DOHH2 (cell line): ENCODE measurements around the gene RTF2.
A peak's percentile ranks its signal among the peaks of the same experiment; 100 is the strongest.

Experiments used
- H3F3A ChIP-seq: fragments of 200-600 bp; sonication (generic), shearing (Covaris generic); 2 replicates; pipeline ENCODE4 v1.6.0; 2016; ENCODE audit warnings: antibody characterized with exemption, mild to moderate bottlenecking; ENCODE audit not compliant: control insufficient read depth, insufficient read depth
- H3K27ac ChIP-seq: fragments of 200-600 bp; sonication (generic); 2 replicates; pipeline ENCODE4 v1.5.1; 2014; ENCODE audit warnings: low read depth, mild to moderate bottlenecking, low read length, moderate library complexity
- H3K27me3 ChIP-seq: fragments of 200-600 bp; sonication (generic); 2 replicates; pipeline ENCODE4 v1.6.1; 2014; ENCODE audit warnings: mild to moderate bottlenecking, low read length, mixed read lengths; ENCODE audit not compliant: control insufficient read depth
- H3K36me3 ChIP-seq: fragments of 200-600 bp; sonication (generic); 2 replicates; pipeline ENCODE4 v1.6.1; 2014; ENCODE audit warnings: mild to moderate bottlenecking, low read length, moderate library complexity, mixed read lengths; ENCODE audit not compliant: control insufficient read depth
- H3K4me1 ChIP-seq: fragments of 200-600 bp; sonication (generic); 2 replicates; pipeline ENCODE4 v1.6.1; 2014; ENCODE audit warnings: mild to moderate bottlenecking, low read length, mixed read lengths; ENCODE audit not compliant: control insufficient read depth
- H3K4me2 ChIP-seq: fragments of 200-600 bp; sonication (generic); 2 replicates; pipeline ENCODE4 v1.6.0; 2014; ENCODE audit warnings: mild to moderate bottlenecking, low read length, moderate library complexity
- H3K4me3 ChIP-seq: fragments of 200-600 bp; sonication (generic); 2 replicates; pipeline ENCODE4 v1.5.1; 2014; ENCODE audit warnings: mild to moderate bottlenecking, low read length, mixed read lengths
- H3K79me2 ChIP-seq: fragments of 200-600 bp; sonication (generic); 2 replicates; pipeline ENCODE4 v1.6.1; 2014; ENCODE audit warnings: mild to moderate bottlenecking, low read length, mixed read lengths; ENCODE audit not compliant: control insufficient read depth
- H3K9me2 ChIP-seq: fragments of 200-600 bp; sonication (generic); replicated peaks from 2 replicates; pipeline ENCODE4 v1.6.1; 2014; ENCODE audit warnings: mild to moderate bottlenecking, low read length, mixed read lengths; ENCODE audit not compliant: control insufficient read depth
- H3K9me3 ChIP-seq: fragments of 200-600 bp; sonication (generic); 2 replicates; pipeline ENCODE4 v1.6.1; 2014; ENCODE audit warnings: antibody characterized with exemption, low read length, mixed read lengths; ENCODE audit not compliant: control insufficient read depth, insufficient read depth
- H4K20me1 ChIP-seq: fragments of 200-600 bp; sonication (generic); 2 replicates; pipeline ENCODE4 v1.6.0; 2014; ENCODE audit warnings: low read depth, mild to moderate bottlenecking, antibody characterized with exemption, low read length, moderate library complexity; ENCODE audit not compliant: control insufficient read depth, insufficient read depth
- CTCF ChIP-seq: fragments of 200-600 bp; sonication (generic); IDR thresholded peaks from one replicate; pipeline ENCODE4 v1.5.1; 2014; ENCODE audit warnings: antibody characterized with exemption, mild to moderate bottlenecking, low read depth, low read length; ENCODE audit not compliant: poor library complexity, severe bottlenecking
- EZH2phosphoT487 ChIP-seq: fragments of 200-600 bp; sonication (generic); IDR thresholded peaks from 2 replicates; pipeline ENCODE4 v1.6.1; 2017; ENCODE audit warnings: borderline replicate concordance, mild to moderate bottlenecking, antibody characterized with exemption, low read length, moderate library complexity, mixed read lengths

RTF2 gene

GRCh38 chr20:56468316-56469076, at the start of gene RTF2:
TSS of gene RTF2 (plus strand) at chr20:56468627. CDS start at chr20:56468698, 71 bp downstream.
- Histone ChIP-seq H3K4me3 (peak within 1 kb of the TSS; percentile 85), H3K4me1 (peaks cover 24% of the 10 kb centered on the region), H4K20me1 (peaks cover 5% of the 10 kb centered on the region; the same call in 1 of the 2 replicates), H3K27me3 (no peaks in the 10 kb centered on the region), H3K79me2 (peaks cover 34% of the 10 kb centered on the region), H3K36me3 (peaks cover 12% of the 10 kb centered on the region), H3K9me3 (no peaks in the 10 kb centered on the region), H3F3A (no peaks in the 10 kb centered on the region; the same call in 1 of the 2 replicates), H3K4me2 (peak within 1 kb of the TSS; percentile 98), H3K9me2 (no peaks in the 10 kb centered on the region), H3K27ac (no peak within 1 kb of the TSS)
- no peak for TF ChIP-seq EZH2phosphoT487

GRCh38 chr20:56420028-56420427, 48.4 kb upstream of the RTF2 start:
- Histone ChIP-seq H3K27me3 (no peaks in the 10 kb centered on the region), H3K4me1 (no peaks in the 10 kb centered on the region), H3K9me3 (no peaks in the 10 kb centered on the region), H3K27ac (no peak overlapping the region), H3K36me3 (no peaks in the 10 kb centered on the region), H3K4me3 (no peak overlapping the region), H4K20me1 (no peaks in the 10 kb centered on the region), H3K4me2 (no peak overlapping the region), H3K9me2 (no peaks in the 10 kb centered on the region), H3K79me2 (no peaks in the 10 kb centered on the region), H3F3A (no peaks in the 10 kb centered on the region)
- TF ChIP-seq EZH2phosphoT487 (no peak), CTCF (no peak)

- no peak overlapping the region for H3K4me3 ChIP-seq
- H3K79me2 ChIP-seq: no peaks in the 10 kb centered on the region
- H3K9me2 ChIP-seq: no peaks in the 10 kb centered on the region
- H3K4me2 ChIP-seq: no peak overlapping the region
- H3K4me1 ChIP-seq: no peaks in the 10 kb centered on the region
- TF ChIP-seq CTCF (no peak), EZH2phosphoT487 (no peak)
- no peaks in the 10 kb centered on the region for H3F3A ChIP-seq
- H3K9me3 ChIP-seq: no peaks in the 10 kb centered on the region
- H4K20me1 ChIP-seq: no peaks in the 10 kb centered on the region
- H3K27ac ChIP-seq: no peak overlapping the region
- no peaks in the 10 kb centered on the region; the same call in 1 of the 2 replicates for H3K27me3 ChIP-seq
- no peaks in the 10 kb centered on the region for H3K36me3 ChIP-seq
Observed at GRCh38 chr20:56420940-56421688, 47.3 kb upstream of the RTF2 start.
